ENCODE data around the gene PTPRM. TPM values are rescaled to one million over a fixed set of nuclear protein-coding genes. Genes with fewer than 3 reads are reported as not detected.

The PTPRM gene
- total and polyA plus RNA-seq, 2 experiments from 2014 or later: 1.6 to 5.3 TPM

DNA sequence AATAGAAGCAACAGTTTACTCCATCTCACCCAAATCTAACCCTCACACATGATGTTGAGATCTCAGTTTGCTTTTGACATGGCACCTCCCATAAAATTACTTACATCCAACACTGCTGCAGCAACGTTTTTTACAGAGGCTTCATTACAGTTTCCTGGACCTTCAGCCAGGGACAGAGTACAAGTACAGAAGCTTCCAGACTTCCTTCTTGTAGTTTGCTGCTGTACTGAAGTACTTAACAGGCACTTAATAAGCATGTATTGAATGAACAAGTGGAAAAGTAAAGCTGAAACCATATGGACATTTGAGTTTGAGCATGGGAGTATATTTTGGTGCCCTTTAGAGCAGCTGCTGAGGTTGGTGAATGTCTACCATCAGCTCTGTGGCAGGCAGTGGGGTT, 514.2 kb downstream of the PTPRM start:
- H3K4me2 ChIP-seq: no peak overlapping the region
- H3K36me3 ChIP-seq (ENCODE audit: insufficient read depth): no peaks in the 10 kb centered on the region
- peaks cover 31% of the 10 kb centered on the region for H3K4me1 ChIP-seq (ENCODE audit: insufficient read depth)
- peaks cover 41% of the 10 kb centered on the region for H3K4me1 Mint-ChIP-seq
- H3F3A ChIP-seq (replicated peaks; ENCODE audit: low read depth): no peaks in the 10 kb centered on the region
- H3K9me3 Mint-ChIP-seq: peaks cover 3% of the 10 kb centered on the region; the same call in 2 of the 3 replicates
- no peaks in the 10 kb centered on the region for H3K27me3 ChIP-seq (ENCODE audit: insufficient read depth)
- no peaks in the 10 kb centered on the region for H3K79me2 ChIP-seq (replicated peaks; ENCODE audit: insufficient read depth)
- no peak overlapping the region for H3K27ac Mint-ChIP-seq
- DNase-seq (ENCODE audit: low spot score) (no peak), ATAC-seq (no peak)
- no peaks in the 10 kb centered on the region for H3K36me3 Mint-ChIP-seq (ENCODE audit: low read depth)
- H2AFZ ChIP-seq: no peak overlapping the region
- peaks cover 3% of the 10 kb centered on the region; the same call in 1 of the 2 replicates for H3K9me2 ChIP-seq (ENCODE audit: insufficient read depth)
- H3K27ac ChIP-seq (ENCODE audit: low read depth): no peak overlapping the region
- H4K20me1 ChIP-seq (replicated peaks; ENCODE audit: insufficient read depth): no peaks in the 10 kb centered on the region
- H3K4me3 ChIP-seq: no peak overlapping the region
- peaks cover 13% of the 10 kb centered on the region for H3K27me3 Mint-ChIP-seq (ENCODE audit: insufficient read depth, low read depth, poor library complexity)
- TF ChIP-seq EZH2 (IDR thresholded peaks at IDR 0.05; ENCODE audit: low read depth, unreplicated experiment): no peak
- no peak for TF ChIP-seq CREB1 (CRISPR knock-in tag; IDR thresholded peaks at IDR 0.05; ENCODE audit: low read depth)
- no peak for TF ChIP-seq ZNF114 (CRISPR knock-in tag; IDR thresholded peaks at IDR 0.05)
- TF ChIP-seq ZNF331 (CRISPR knock-in tag; IDR thresholded peaks at IDR 0.05; ENCODE audit: low read depth): no peak
- no peak for TF ChIP-seq STAT1 (IDR thresholded peaks at IDR 0.05; ENCODE audit: unreplicated experiment)
- no peak for TF ChIP-seq POLR2AphosphoS5 (IDR thresholded peaks at IDR 0.05; ENCODE audit: low read depth)
- TF ChIP-seq, protein P1, sequence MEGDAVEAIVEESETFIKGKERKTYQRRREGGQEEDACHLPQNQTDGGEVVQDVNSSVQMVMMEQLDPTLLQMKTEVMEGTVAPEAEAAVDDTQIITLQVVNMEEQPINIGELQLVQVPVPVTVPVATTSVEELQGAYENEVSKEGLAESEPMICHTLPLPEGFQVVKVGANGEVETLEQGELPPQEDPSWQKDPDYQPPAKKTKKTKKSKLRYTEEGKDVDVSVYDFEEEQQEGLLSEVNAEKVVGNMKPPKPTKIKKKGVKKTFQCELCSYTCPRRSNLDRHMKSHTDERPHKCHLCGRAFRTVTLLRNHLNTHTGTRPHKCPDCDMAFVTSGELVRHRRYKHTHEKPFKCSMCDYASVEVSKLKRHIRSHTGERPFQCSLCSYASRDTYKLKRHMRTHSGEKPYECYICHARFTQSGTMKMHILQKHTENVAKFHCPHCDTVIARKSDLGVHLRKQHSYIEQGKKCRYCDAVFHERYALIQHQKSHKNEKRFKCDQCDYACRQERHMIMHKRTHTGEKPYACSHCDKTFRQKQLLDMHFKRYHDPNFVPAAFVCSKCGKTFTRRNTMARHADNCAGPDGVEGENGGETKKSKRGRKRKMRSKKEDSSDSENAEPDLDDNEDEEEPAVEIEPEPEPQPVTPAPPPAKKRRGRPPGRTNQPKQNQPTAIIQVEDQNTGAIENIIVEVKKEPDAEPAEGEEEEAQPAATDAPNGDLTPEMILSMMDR (conservative IDR thresholded peaks at IDR 0.05; ENCODE audit: low read depth in 2 of 2): no peak
- TF ChIP-seq, protein P2, sequence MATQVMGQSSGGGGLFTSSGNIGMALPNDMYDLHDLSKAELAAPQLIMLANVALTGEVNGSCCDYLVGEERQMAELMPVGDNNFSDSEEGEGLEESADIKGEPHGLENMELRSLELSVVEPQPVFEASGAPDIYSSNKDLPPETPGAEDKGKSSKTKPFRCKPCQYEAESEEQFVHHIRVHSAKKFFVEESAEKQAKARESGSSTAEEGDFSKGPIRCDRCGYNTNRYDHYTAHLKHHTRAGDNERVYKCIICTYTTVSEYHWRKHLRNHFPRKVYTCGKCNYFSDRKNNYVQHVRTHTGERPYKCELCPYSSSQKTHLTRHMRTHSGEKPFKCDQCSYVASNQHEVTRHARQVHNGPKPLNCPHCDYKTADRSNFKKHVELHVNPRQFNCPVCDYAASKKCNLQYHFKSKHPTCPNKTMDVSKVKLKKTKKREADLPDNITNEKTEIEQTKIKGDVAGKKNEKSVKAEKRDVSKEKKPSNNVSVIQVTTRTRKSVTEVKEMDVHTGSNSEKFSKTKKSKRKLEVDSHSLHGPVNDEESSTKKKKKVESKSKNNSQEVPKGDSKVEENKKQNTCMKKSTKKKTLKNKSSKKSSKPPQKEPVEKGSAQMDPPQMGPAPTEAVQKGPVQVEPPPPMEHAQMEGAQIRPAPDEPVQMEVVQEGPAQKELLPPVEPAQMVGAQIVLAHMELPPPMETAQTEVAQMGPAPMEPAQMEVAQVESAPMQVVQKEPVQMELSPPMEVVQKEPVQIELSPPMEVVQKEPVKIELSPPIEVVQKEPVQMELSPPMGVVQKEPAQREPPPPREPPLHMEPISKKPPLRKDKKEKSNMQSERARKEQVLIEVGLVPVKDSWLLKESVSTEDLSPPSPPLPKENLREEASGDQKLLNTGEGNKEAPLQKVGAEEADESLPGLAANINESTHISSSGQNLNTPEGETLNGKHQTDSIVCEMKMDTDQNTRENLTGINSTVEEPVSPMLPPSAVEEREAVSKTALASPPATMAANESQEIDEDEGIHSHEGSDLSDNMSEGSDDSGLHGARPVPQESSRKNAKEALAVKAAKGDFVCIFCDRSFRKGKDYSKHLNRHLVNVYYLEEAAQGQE (IDR thresholded peaks at IDR 0.05; ENCODE audit: unreplicated experiment): no peak
- no peak overlapping the region for H3K4me3 Mint-ChIP-seq

DNA sequence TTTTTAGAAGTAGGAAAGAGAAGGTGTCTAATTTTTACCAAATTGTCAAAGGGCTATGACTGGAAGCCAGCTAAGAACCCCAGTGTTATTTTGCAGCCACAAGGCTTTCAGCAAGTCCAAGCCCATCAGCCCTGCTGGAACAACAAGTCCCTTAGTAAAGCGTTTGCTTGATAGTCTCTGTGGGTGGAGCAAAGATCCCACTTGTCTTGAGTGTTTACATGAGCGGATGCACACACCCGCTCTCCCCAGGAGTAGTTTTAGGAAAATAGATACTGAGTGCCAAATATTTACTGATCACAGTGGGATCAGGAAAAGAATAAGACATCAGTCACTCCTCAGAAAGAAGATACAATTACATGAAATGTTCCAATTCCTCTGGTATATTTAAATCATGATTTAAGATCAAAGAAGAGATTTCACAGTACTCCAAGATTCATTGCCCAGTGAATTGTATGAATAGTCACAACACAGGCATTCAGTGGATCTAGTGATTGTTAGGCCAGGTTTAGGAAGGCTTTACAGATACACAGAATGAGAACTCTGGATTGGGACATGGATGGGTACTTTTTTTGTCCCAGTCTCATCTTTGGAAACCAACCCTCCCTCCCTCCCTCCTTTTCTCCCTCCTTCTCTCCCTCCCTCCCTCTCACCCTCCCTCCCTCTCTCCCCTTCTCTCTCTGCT, 514.9 kb downstream of the PTPRM start:
- H3K9me3 Mint-ChIP-seq: peaks cover 3% of the 10 kb centered on the region; the same call in 2 of the 3 replicates
- Histone ChIP-seq H3K4me2 (no peak overlapping the region), H3F3A (replicated peaks; ENCODE audit: low read depth) (no peaks in the 10 kb centered on the region), H3K4me1 (ENCODE audit: insufficient read depth) (peaks cover 35% of the 10 kb centered on the region), H3K36me3 (ENCODE audit: insufficient read depth) (no peaks in the 10 kb centered on the region), H3K9me2 (ENCODE audit: insufficient read depth) (peaks cover 3% of the 10 kb centered on the region; the same call in 1 of the 2 replicates), H3K4me3 (no peak overlapping the region), H3K79me2 (replicated peaks; ENCODE audit: insufficient read depth) (no peaks in the 10 kb centered on the region), H3K27me3 (ENCODE audit: insufficient read depth) (no peaks in the 10 kb centered on the region), H4K20me1 (replicated peaks; ENCODE audit: insufficient read depth) (no peaks in the 10 kb centered on the region), H2AFZ (no peak overlapping the region), H3K27ac (ENCODE audit: low read depth) (no peak overlapping the region)
- ATAC-seq (no peak), DNase-seq (ENCODE audit: low spot score) (no peak)
- H3K4me3 Mint-ChIP-seq: no peak overlapping the region
- H3K27ac Mint-ChIP-seq: no peak overlapping the region
- no peaks in the 10 kb centered on the region for H3K36me3 Mint-ChIP-seq (ENCODE audit: low read depth)
- peaks cover 41% of the 10 kb centered on the region for H3K4me1 Mint-ChIP-seq
- peaks cover 13% of the 10 kb centered on the region for H3K27me3 Mint-ChIP-seq (ENCODE audit: insufficient read depth, low read depth, poor library complexity)
- TF ChIP-seq STAT1 (IDR thresholded peaks at IDR 0.05; ENCODE audit: unreplicated experiment) (no peak), ZNF331 (CRISPR knock-in tag; IDR thresholded peaks at IDR 0.05; ENCODE audit: low read depth) (no peak)
- TF ChIP-seq, protein P3, sequence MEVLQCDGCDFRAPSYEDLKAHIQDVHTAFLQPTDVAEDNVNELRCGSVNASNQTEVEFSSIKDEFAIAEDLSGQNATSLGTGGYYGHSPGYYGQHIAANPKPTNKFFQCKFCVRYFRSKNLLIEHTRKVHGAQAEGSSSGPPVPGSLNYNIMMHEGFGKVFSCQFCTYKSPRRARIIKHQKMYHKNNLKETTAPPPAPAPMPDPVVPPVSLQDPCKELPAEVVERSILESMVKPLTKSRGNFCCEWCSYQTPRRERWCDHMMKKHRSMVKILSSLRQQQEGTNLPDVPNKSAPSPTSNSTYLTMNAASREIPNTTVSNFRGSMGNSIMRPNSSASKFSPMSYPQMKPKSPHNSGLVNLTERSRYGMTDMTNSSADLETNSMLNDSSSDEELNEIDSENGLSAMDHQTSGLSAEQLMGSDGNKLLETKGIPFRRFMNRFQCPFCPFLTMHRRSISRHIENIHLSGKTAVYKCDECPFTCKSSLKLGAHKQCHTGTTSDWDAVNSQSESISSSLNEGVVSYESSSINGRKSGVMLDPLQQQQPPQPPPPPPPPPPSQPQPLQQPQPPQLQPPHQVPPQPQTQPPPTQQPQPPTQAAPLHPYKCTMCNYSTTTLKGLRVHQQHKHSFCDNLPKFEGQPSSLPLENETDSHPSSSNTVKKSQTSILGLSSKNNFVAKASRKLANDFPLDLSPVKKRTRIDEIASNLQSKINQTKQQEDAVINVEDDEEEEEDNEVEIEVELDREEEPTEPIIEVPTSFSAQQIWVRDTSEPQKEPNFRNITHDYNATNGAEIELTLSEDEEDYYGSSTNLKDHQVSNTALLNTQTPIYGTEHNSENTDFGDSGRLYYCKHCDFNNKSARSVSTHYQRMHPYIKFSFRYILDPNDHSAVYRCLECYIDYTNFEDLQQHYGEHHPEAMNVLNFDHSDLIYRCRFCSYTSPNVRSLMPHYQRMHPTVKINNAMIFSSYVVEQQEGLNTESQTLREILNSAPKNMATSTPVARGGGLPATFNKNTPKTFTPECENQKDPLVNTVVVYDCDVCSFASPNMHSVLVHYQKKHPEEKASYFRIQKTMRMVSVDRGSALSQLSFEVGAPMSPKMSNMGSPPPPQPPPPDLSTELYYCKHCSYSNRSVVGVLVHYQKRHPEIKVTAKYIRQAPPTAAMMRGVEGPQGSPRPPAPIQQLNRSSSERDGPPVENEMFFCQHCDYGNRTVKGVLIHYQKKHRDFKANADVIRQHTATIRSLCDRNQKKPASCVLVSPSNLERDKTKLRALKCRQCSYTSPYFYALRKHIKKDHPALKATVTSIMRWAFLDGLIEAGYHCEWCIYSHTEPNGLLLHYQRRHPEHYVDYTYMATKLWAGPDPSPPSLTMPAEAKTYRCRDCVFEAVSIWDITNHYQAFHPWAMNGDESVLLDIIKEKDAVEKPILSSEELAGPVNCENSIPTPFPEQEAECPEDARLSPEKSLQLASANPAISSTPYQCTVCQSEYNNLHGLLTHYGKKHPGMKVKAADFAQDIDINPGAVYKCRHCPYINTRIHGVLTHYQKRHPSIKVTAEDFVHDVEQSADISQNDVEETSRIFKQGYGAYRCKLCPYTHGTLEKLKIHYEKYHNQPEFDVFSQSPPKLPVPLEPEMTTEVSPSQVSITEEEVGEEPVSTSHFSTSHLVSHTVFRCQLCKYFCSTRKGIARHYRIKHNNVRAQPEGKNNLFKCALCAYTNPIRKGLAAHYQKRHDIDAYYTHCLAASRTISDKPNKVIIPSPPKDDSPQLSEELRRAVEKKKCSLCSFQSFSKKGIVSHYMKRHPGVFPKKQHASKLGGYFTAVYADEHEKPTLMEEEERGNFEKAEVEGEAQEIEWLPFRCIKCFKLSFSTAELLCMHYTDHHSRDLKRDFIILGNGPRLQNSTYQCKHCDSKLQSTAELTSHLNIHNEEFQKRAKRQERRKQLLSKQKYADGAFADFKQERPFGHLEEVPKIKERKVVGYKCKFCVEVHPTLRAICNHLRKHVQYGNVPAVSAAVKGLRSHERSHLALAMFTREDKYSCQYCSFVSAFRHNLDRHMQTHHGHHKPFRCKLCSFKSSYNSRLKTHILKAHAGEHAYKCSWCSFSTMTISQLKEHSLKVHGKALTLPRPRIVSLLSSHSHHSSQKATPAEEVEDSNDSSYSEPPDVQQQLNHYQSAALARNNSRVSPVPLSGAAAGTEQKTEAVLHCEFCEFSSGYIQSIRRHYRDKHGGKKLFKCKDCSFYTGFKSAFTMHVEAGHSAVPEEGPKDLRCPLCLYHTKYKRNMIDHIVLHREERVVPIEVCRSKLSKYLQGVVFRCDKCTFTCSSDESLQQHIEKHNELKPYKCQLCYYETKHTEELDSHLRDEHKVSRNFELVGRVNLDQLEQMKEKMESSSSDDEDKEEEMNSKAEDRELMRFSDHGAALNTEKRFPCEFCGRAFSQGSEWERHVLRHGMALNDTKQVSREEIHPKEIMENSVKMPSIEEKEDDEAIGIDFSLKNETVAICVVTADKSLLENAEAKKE (CRISPR knock-in tag; IDR thresholded peaks at IDR 0.05): no peak
